Uterus (tissue), 2 donors: ENCODE data around the gene CLCA1.

Experiments
- POLR2A ChIP-seq, 2 donors: fragments of 450-650 bp; IDR thresholded peaks; one replicate each; pipeline ENCODE4 v1.6.1; 2016; ENCODE audit warnings: antibody characterized with exemption in 2 of 2, mild to moderate bottlenecking in 1 of 2, moderate library complexity in 1 of 2
- TF ChIP-seq, protein P1 (sequence below), 4 experiments: fragments of 200-600 bp in 2 of 4; fragments of 450-650 bp in 2 of 4; sonication (generic) in 2 of 4; IDR thresholded peaks; one replicate each; pipeline ENCODE4 v1.5.1; 2016 to 2019; ENCODE audit warnings: antibody characterized with exemption in 4 of 4, mild to moderate bottlenecking in 2 of 4, moderate library complexity in 1 of 4

DNA sequence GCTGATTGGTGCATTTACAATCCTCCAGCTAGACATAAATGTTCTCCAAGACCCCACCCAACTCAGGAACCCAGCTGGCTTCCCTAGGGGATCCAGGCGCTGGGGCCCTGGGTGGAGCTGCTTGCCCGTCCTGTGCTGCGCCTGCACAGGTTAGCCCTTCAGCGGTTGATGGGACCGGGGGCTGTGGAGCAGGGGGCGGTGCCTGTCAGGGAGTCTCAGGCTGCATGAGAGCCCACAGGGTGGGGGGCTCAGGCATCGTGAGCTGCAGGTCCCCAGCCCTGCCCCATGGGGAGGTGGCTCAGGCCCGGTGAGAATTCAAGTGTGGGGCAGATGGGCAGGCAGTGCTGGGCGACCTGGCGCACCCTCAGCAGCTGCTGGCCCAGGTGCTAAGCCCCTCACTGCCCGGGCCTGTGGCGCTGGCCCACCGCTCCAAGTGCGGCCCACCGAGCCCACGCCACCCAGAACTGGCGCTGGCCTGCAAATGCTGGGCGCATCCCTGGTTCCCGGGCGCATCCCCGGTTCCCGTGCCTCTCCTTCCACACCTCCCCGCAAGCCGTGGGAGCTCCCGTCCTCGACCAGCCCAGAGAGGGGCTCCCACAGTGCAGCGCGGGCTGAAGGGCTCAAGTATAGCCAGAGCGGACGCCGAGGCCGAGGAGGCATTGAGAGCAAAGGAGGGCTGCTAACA lies 55.1 kb downstream of the CLCA1 start:
- TF ChIP-seq, protein P1, sequence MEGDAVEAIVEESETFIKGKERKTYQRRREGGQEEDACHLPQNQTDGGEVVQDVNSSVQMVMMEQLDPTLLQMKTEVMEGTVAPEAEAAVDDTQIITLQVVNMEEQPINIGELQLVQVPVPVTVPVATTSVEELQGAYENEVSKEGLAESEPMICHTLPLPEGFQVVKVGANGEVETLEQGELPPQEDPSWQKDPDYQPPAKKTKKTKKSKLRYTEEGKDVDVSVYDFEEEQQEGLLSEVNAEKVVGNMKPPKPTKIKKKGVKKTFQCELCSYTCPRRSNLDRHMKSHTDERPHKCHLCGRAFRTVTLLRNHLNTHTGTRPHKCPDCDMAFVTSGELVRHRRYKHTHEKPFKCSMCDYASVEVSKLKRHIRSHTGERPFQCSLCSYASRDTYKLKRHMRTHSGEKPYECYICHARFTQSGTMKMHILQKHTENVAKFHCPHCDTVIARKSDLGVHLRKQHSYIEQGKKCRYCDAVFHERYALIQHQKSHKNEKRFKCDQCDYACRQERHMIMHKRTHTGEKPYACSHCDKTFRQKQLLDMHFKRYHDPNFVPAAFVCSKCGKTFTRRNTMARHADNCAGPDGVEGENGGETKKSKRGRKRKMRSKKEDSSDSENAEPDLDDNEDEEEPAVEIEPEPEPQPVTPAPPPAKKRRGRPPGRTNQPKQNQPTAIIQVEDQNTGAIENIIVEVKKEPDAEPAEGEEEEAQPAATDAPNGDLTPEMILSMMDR (IDR thresholded peaks at IDR 0.05): no peak
- no peak for TF ChIP-seq POLR2A (IDR thresholded peaks at IDR 0.05)
